DOHH2 (cell line): Measurements from ENCODE around the gene KLHL40.

Source experiments
- H3F3A ChIP-seq: fragments of 200-600 bp; sonication (generic), shearing (Covaris generic); 2 replicates; pipeline ENCODE4 v1.6.0; 2016; ENCODE audit warnings: antibody characterized with exemption, mild to moderate bottlenecking; ENCODE audit not compliant: control insufficient read depth, insufficient read depth
- H3K27ac ChIP-seq: fragments of 200-600 bp; sonication (generic); 2 replicates; pipeline ENCODE4 v1.5.1; 2014; ENCODE audit warnings: low read depth, mild to moderate bottlenecking, low read length, moderate library complexity
- H3K27me3 ChIP-seq: fragments of 200-600 bp; sonication (generic); 2 replicates; pipeline ENCODE4 v1.6.1; 2014; ENCODE audit warnings: mild to moderate bottlenecking, low read length, mixed read lengths; ENCODE audit not compliant: control insufficient read depth
- H3K36me3 ChIP-seq: fragments of 200-600 bp; sonication (generic); 2 replicates; pipeline ENCODE4 v1.6.1; 2014; ENCODE audit warnings: mild to moderate bottlenecking, low read length, moderate library complexity, mixed read lengths; ENCODE audit not compliant: control insufficient read depth
- H3K4me1 ChIP-seq: fragments of 200-600 bp; sonication (generic); 2 replicates; pipeline ENCODE4 v1.6.1; 2014; ENCODE audit warnings: mild to moderate bottlenecking, low read length, mixed read lengths; ENCODE audit not compliant: control insufficient read depth
- H3K4me2 ChIP-seq: fragments of 200-600 bp; sonication (generic); 2 replicates; pipeline ENCODE4 v1.6.0; 2014; ENCODE audit warnings: mild to moderate bottlenecking, low read length, moderate library complexity
- H3K4me3 ChIP-seq: fragments of 200-600 bp; sonication (generic); 2 replicates; pipeline ENCODE4 v1.5.1; 2014; ENCODE audit warnings: mild to moderate bottlenecking, low read length, mixed read lengths
- H3K79me2 ChIP-seq: fragments of 200-600 bp; sonication (generic); 2 replicates; pipeline ENCODE4 v1.6.1; 2014; ENCODE audit warnings: mild to moderate bottlenecking, low read length, mixed read lengths; ENCODE audit not compliant: control insufficient read depth
- H3K9me2 ChIP-seq: fragments of 200-600 bp; sonication (generic); replicated peaks from 2 replicates; pipeline ENCODE4 v1.6.1; 2014; ENCODE audit warnings: mild to moderate bottlenecking, low read length, mixed read lengths; ENCODE audit not compliant: control insufficient read depth
- H3K9me3 ChIP-seq: fragments of 200-600 bp; sonication (generic); 2 replicates; pipeline ENCODE4 v1.6.1; 2014; ENCODE audit warnings: antibody characterized with exemption, low read length, mixed read lengths; ENCODE audit not compliant: control insufficient read depth, insufficient read depth
- H4K20me1 ChIP-seq: fragments of 200-600 bp; sonication (generic); 2 replicates; pipeline ENCODE4 v1.6.0; 2014; ENCODE audit warnings: low read depth, mild to moderate bottlenecking, antibody characterized with exemption, low read length, moderate library complexity; ENCODE audit not compliant: control insufficient read depth, insufficient read depth
- EZH2phosphoT487 ChIP-seq: fragments of 200-600 bp; sonication (generic); IDR thresholded peaks from 2 replicates; pipeline ENCODE4 v1.6.1; 2017; ENCODE audit warnings: borderline replicate concordance, mild to moderate bottlenecking, antibody characterized with exemption, low read length, moderate library complexity, mixed read lengths
- TF ChIP-seq, protein P1 (sequence below): fragments of 200-600 bp; sonication (generic); IDR thresholded peaks from one replicate; pipeline ENCODE4 v1.5.1; 2014; ENCODE audit warnings: antibody characterized with exemption, mild to moderate bottlenecking, low read depth, low read length; ENCODE audit not compliant: poor library complexity, severe bottlenecking

The KLHL40 gene

DNA sequence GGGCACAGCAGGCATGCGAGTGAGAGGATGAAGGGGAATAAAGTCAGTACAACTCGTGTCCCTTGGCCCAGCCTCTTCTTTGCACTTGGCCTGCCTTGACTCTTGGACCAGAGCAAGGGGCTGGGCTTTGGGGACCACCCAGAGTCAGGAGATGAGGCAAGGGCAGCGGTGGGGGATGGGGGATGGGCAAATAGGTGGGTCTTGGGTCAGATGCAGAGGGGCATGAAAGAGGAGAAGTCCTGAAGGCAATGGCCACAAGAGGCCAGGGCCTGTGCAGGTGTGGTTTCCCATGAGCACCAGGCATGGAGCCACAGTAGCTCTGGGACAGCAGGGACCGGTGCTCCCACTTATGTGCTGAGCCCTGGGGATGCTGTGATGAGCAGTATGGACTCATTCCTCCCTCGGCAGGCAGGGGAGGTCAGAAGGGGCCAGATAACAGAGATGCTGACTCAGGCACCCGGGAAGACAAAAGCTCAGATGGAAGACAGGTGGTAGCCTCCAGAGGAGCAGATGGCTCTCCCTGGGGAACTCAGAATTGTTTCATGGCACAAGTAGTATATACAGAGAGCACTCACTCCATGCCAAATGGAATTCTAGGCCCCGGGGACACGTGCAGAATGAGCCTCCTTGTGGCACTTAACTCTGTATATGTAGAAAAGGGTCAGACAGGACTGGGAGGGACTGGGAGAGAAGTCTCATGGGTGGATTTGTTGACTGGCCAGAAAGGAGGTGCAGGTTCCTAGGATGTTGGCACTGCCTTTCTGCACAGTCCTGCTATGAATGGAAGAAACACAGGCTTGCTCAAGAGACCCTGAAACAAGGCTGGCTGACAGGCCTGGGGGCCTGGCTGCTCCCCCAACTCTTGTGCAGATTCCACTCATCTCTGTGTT, 17.6 kb upstream of the KLHL40 start:
- H3K4me2 ChIP-seq: no peak overlapping the region

DNA sequence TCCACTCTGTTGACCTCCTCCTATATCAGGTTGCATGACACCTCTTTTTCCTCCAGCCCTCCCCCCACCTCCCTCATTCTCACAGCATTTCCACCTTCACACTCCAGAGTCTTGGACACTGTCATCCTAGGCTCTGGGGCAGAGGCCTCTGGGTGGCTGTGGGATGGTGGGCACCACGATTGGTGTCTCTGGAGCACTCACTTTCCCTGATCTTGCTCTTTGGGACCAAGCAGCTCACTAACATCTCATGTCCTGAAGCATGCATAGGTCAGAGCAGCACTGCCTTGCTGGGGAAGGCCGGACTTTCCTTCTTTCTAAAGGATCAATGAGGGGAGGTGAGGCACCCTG, 16.9 kb upstream of the KLHL40 start:
- no peak overlapping the region for H3K27ac ChIP-seq
- no peaks in the 10 kb centered on the region for H3K36me3 ChIP-seq
- no peak overlapping the region for H3K4me3 ChIP-seq
- H3K4me1 ChIP-seq: peaks cover 7% of the 10 kb centered on the region
- TF ChIP-seq, protein P1, sequence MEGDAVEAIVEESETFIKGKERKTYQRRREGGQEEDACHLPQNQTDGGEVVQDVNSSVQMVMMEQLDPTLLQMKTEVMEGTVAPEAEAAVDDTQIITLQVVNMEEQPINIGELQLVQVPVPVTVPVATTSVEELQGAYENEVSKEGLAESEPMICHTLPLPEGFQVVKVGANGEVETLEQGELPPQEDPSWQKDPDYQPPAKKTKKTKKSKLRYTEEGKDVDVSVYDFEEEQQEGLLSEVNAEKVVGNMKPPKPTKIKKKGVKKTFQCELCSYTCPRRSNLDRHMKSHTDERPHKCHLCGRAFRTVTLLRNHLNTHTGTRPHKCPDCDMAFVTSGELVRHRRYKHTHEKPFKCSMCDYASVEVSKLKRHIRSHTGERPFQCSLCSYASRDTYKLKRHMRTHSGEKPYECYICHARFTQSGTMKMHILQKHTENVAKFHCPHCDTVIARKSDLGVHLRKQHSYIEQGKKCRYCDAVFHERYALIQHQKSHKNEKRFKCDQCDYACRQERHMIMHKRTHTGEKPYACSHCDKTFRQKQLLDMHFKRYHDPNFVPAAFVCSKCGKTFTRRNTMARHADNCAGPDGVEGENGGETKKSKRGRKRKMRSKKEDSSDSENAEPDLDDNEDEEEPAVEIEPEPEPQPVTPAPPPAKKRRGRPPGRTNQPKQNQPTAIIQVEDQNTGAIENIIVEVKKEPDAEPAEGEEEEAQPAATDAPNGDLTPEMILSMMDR: no peak
- TF ChIP-seq EZH2phosphoT487: no peak
- H4K20me1 ChIP-seq: no peaks in the 10 kb centered on the region
- no peaks in the 10 kb centered on the region; the same call in 1 of the 2 replicates for H3K9me2 ChIP-seq
- no peaks in the 10 kb centered on the region for H3K79me2 ChIP-seq
- H3F3A ChIP-seq: no peaks in the 10 kb centered on the region
- no peak overlapping the region for H3K4me2 ChIP-seq
- H3K9me3 ChIP-seq: no peaks in the 10 kb centered on the region; the same call in 1 of the 2 replicates
- no peaks in the 10 kb centered on the region for H3K27me3 ChIP-seq

More for the DNA sequence above, 17.6 kb upstream of the KLHL40 start:
- Histone ChIP-seq H3K4me1 (peaks cover 8% of the 10 kb centered on the region), H3K27ac (no peak overlapping the region), H3K9me2 (no peaks in the 10 kb centered on the region; the same call in 1 of the 2 replicates), H3K79me2 (no peaks in the 10 kb centered on the region), H3K27me3 (no peaks in the 10 kb centered on the region), H4K20me1 (no peaks in the 10 kb centered on the region), H3F3A (no peaks in the 10 kb centered on the region), H3K9me3 (no peaks in the 10 kb centered on the region; the same call in 1 of the 2 replicates), H3K4me3 (no peak overlapping the region), H3K36me3 (no peaks in the 10 kb centered on the region)
- TF ChIP-seq, protein P1: no peak
- TF ChIP-seq EZH2phosphoT487: no peak

DNA sequence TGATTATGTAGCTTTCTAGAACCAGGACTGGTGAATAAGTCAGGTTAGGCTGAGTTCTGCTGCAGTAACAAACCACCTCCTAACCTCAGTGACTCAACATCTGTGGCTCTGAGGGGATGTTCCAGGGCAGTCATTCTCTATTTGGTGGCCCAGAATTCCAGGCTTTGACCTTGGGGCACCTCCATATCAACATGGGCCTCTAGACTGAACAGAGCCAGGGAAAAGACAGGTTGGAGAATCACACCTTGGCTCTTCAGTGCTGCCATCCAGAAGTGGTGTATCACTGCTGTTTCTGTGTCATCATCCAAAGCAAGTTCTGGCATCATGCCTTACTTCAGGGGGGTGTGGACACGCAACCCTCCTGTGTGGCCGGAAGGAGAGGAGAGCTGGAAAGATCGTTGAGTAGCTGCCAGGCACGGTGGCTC, 16.5 kb upstream of the KLHL40 start:
- no peaks in the 10 kb centered on the region for H3K79me2 ChIP-seq

More for the DNA sequence above, 16.5 kb upstream of the KLHL40 start:
- no peaks in the 10 kb centered on the region for H3F3A ChIP-seq
- H4K20me1 ChIP-seq: no peaks in the 10 kb centered on the region
- peaks cover 2% of the 10 kb centered on the region for H3K4me1 ChIP-seq
- H3K9me3 ChIP-seq: no peaks in the 10 kb centered on the region; the same call in 1 of the 2 replicates
- no peaks in the 10 kb centered on the region for H3K36me3 ChIP-seq
- no peak for TF ChIP-seq EZH2phosphoT487
- TF ChIP-seq, protein P1: no peak
- no peak overlapping the region for H3K4me2 ChIP-seq
- H3K27me3 ChIP-seq: no peaks in the 10 kb centered on the region
- H3K4me3 ChIP-seq: no peak overlapping the region
- H3K27ac ChIP-seq: no peak overlapping the region
- H3K9me2 ChIP-seq: no peaks in the 10 kb centered on the region; the same call in 1 of the 2 replicates
